ENCODE measurements around the gene LTF.

- TF ChIP-seq SIX5 (IDR thresholded peaks at IDR 0.05; ENCODE audit: low read depth, low read length, severe bottlenecking) = no peak
- no peak for TF ChIP-seq TAF1 (IDR thresholded peaks at IDR 0.05; ENCODE audit: borderline replicate concordance, low read depth, low read length)
- no peak for TF ChIP-seq LARP7 (IDR thresholded peaks at IDR 0.05)
Measured at GRCh38 chr3:46454209-46454595, 10.5 kb downstream of the LTF start.

Data from GM12878 (cell line).